A673 (cell line): ENCODE measurements around the gene ERC1.

Source experiments
- CTCF ChIP-seq: fragments of 300-800, 200-600 bp; sonication (generic); conservative IDR thresholded peaks from 2 replicates; pipeline ENCODE4 v1.5.1; 2017; ENCODE audit warnings: low read depth, mild to moderate bottlenecking, antibody characterized with exemption, low read length, moderate library complexity, mixed read lengths
- EZH2 ChIP-seq: fragments of 200-600 bp; sonication (generic); IDR thresholded peaks from 2 replicates; pipeline ENCODE4 v1.6.1; 2017; ENCODE audit warnings: borderline replicate concordance, low read depth, mild to moderate bottlenecking, mixed read lengths, antibody characterized with exemption, low read length; ENCODE audit not compliant: poor library complexity, severe bottlenecking

GRCh38 chr12:1465990-1466389 lies 475.0 kb downstream of the ERC1 start:
- TF ChIP-seq CTCF: no peak
- TF ChIP-seq EZH2: no peak
